Measurements from ENCODE around the gene TMPRSS11A.

TMPRSS11A gene

DNA sequence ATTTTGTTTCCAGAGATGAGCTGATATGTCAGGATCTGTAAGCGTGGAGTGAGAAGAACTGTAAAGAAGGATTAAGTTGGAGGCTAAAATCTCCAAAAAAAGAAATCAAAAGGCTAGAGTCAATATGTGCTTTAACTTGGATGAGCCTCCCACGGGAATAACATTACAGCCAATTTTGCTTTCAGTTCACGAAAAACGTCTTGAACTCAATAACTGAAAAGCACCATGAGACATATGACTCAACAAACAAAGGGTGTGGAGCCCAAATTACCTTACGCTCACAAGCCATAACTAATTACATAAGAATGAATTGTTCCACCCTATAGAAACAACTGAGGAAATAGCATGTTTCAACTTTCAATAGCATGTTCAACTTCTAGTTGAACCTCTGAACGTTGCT, 101.8 kb downstream of the TMPRSS11A start:
- DNase-seq (ENCODE audit: extremely low read depth, low read depth) = no peak
- TF ChIP-seq, protein P1, sequence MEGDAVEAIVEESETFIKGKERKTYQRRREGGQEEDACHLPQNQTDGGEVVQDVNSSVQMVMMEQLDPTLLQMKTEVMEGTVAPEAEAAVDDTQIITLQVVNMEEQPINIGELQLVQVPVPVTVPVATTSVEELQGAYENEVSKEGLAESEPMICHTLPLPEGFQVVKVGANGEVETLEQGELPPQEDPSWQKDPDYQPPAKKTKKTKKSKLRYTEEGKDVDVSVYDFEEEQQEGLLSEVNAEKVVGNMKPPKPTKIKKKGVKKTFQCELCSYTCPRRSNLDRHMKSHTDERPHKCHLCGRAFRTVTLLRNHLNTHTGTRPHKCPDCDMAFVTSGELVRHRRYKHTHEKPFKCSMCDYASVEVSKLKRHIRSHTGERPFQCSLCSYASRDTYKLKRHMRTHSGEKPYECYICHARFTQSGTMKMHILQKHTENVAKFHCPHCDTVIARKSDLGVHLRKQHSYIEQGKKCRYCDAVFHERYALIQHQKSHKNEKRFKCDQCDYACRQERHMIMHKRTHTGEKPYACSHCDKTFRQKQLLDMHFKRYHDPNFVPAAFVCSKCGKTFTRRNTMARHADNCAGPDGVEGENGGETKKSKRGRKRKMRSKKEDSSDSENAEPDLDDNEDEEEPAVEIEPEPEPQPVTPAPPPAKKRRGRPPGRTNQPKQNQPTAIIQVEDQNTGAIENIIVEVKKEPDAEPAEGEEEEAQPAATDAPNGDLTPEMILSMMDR (IDR thresholded peaks at IDR 0.05; ENCODE audit: low read depth, low read length) = no peak
